Skeletal muscle cell (primary cell): ENCODE results near the gene HYI.
"Not testable (repeated sequence)": the region's sequence is repeated elsewhere in the genome, so short reads cannot be mapped to it uniquely, and the experiment has no call there.

Source experiments
- DNase-seq: peaks from one replicate; pipeline ENCODE4 v3.0.0-alpha.2; 2010; ENCODE audit warnings: low read depth
- H3K4me3 ChIP-seq: 2 replicates; pipeline ENCODE4 v1.5.1; 2011; ENCODE audit warnings: low read depth, mild to moderate bottlenecking, control low read depth, low read length, moderate library complexity

The HYI gene

DNA sequence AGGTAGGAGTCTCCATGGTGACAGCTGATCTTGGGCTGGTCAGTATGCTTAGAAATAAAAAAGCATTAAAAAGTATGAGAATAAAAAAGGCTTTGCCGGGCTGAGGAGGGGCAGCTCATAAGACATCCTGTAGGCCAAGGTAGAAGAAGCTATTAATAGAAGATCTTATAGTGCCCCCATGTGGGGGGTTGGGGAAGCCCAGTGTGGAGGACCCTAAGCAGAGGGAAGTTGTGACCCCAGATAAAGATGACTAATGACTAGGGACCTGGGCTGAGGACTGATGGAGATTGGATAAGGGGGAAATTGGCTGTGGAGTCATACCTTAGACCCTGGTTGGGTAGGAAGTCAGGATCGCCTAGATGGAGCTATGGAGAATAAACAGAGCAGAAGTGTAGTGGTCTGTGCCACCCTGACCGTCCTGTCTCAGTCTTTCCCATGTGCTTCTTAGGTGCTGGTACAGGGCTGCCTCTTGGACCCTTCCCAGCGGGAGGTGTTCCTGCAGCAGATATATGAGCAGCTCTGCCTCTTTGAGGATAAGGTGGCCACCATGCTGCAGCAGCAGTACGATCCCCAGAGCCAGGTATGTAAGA lies 39.0 kb downstream of the HYI start:
- no peak overlapping the region for H3K4me3 ChIP-seq
- no peak for DNase-seq

DNA sequence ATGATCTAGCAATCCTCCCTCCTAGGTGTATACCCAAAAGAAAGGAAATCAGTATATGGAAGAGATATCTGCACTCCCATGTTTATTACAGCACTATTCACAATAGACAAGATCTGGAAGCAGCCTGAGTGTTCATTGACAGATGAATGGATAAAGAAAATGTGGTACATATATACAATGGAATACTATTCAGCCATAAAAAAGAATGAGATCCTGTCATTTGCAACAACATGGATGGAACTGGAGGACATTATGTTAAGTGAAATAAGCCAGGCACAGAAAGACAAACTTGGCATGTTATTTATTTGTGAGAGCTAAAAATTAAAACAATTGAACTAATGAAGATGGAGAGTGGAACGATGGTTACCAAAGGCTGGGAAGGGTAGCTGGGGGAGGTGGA lies 40.3 kb downstream of the HYI start:
- DNase-seq, H3K4me3 ChIP-seq: not testable (repeated sequence)

DNA sequence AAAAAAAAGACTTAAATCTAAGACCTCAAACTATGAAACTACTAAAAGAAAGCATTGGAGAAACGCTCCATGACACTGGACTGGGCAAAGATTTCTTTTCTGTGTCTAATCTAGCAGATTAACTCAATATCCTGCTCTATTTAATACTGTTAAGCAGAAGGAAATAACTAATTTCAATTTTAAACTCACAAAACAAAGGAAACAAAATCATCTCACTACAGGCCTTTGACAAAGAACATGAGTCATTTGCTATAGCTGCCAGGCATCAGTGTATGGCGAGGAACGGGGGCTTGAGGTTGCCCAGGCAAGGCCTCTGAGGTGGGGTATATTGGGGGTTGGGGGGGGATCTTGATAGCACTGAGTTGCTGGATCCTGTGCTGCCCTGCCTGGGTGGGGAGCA lies 43.2 kb downstream of the HYI start:
- DNase-seq: no peak
- H3K4me3 ChIP-seq: no peak overlapping the region

DNA sequence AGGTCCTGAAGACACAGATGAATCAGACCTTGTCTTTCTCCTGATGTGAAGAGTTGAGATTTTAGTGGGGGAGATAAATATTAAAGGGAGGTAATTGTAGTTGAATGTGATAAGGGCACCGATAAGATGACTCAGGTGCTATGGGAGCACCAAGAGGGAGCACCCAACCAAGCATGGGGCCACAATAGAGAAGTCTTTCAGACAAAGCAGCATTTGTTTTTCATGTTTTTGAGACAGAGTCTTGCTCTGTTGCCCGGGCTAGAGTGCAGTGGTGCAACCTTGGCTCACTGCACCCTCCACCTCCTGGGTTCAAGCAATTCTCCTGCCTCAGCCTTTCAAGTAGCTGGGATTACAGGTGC lies 47.9 kb downstream of the HYI start:
- no peak overlapping the region for H3K4me3 ChIP-seq
- no peak for DNase-seq

DNA sequence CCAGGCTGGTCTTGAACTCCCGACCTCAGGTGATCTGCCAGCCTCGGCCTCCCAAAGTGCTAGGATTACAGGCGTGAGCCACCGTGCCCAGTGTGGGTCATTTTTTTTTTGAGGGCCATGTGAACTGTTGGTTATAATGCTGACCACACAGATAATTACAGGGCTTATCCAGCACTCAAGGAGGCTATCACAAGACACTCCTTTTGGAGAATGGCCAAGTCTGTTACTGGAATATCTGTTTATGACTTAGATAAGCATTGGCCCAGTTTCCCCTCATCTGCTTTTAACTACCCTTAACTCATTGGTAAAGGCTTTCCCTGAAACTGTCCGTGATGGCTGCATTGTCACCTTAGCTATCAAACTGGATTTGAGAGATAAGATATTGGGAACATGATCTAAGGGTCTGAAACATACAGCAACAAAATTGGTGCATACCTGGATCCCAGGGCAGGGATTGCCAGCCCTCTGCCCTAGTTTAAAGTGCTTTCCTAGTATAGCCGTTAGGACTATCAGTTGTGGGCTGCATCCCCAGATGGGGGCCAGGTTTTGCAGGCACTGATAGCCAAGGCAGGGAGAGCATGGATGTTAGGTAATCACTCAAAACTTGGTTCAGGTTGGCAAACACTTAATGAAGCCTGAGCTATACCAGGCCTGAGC lies 48.4 kb downstream of the HYI start:
- DNase-seq: no peak
- H3K4me3 ChIP-seq: no peak overlapping the region

DNA sequence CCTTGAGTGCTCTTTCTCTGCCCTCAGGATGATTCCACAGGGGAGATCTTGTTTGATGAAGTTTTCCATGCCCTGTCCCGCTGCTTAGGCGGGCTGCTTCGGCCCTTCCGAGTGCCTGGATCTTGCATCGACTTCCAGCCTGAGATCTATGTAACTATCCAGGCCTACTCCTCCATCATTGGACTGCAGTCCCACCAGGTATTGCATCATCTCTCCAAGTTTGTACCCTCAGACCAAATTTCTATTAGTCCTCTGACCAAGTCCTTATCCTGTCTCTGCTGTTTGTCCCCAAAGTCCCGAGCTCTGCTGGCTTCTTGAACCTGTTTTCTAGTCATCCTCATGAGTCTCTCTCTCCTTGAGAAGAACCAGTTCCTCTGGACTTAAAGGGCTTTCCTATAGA lies 49.4 kb downstream of the HYI start:
- no peak overlapping the region for H3K4me3 ChIP-seq
- DNase-seq: no peak

DNA sequence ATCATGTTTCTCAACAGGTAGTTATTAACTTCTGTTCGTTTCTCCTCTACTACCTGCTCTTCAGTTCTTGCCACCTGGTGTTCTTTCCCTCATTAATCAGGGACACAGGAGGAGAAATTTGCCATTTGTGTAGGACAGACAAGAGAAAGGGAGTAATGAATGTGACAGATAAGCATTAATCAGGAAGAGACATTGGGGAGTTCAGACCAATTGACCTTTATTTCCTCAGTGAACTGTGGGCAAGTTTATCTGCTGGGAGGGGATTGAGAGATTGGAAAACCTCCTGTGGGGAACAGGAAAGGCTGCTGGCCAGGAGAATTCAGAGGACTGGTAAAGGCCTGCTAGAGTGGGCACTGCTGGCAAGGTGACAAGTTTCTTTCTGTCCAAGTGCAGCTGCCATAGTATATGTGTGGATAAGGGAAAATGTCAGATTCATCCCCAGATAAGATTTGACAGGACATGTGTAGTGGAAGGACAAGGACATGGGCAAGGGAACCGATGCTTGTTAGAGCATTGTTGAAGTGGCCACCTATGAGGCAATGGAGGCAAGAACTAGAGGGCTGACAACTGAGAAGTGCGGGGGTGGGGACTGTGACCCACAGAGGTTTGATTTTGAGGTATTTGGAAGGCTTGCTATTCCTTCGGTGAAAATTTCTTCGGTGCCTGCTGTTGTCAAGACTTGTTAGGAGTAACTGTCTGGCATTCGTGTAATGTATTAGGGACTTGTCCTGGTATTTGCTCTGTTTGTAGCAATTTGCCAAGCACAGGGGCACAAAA lies 51.5 kb downstream of the HYI start:
- no peak overlapping the region for H3K4me3 ChIP-seq
- no peak for DNase-seq
